Mesenchymal stem cell (in vitro differentiated cells and primary cell): ENCODE data around the gene RNF166. TPM values are rescaled to one million over a fixed set of nuclear protein-coding genes. Genes with fewer than 3 reads are reported as not detected.

ENCODE experiments used
- DNase-seq: peaks from one replicate; pipeline ENCODE4 v3.0.0-alpha.2; 2013
- H2AFZ ChIP-seq: one replicate; pipeline ENCODE4 v1.6.1; 2013; ENCODE audit warnings: low read depth, mild to moderate bottlenecking, control low read depth, inconsistent platforms, low read length, moderate library complexity
- H2AK5ac ChIP-seq: 2 replicates; pipeline ENCODE4 v1.6.1; 2013; ENCODE audit warnings: low read length, moderate library complexity, mild to moderate bottlenecking, inconsistent platforms; ENCODE audit not compliant: severe bottlenecking
- H2BK120ac ChIP-seq: one replicate; pipeline ENCODE4 v1.6.1; 2013; ENCODE audit warnings: low read depth, mild to moderate bottlenecking, inconsistent platforms, low read length, moderate library complexity
- H2BK12ac ChIP-seq, 2 experiments: one replicate each; pipeline ENCODE4 v1.6.1; 2013; ENCODE audit warnings: inconsistent platforms in 2 of 2, low read length in 2 of 2, mild to moderate bottlenecking in 2 of 2, moderate library complexity in 2 of 2, control low read depth in 1 of 2
- H2BK15ac ChIP-seq: one replicate; pipeline ENCODE4 v1.6.1; 2013; ENCODE audit warnings: mild to moderate bottlenecking, low read depth, inconsistent platforms; ENCODE audit not compliant: poor library complexity, severe bottlenecking
- H2BK5ac ChIP-seq: 2 replicates; pipeline ENCODE4 v1.6.1; 2013; ENCODE audit warnings: low read depth, mild to moderate bottlenecking, low read length, control low read depth, inconsistent platforms; ENCODE audit not compliant: poor library complexity, severe bottlenecking
- H3K14ac ChIP-seq, 2 experiments: one replicate each; pipeline ENCODE4 v1.6.1; 2013; ENCODE audit warnings: inconsistent platforms in 2 of 2, low read length in 2 of 2, control low read depth in 1 of 2, mild to moderate bottlenecking in 1 of 2, moderate library complexity in 1 of 2
- H3K18ac ChIP-seq, 2 experiments: one replicate each; pipeline ENCODE4 v1.6.1; 2013; ENCODE audit warnings: inconsistent platforms in 2 of 2, low read length in 2 of 2, control low read depth in 1 of 2, low read depth in 1 of 2, mild to moderate bottlenecking in 1 of 2
- H3K23ac ChIP-seq, 2 experiments: one replicate each; pipeline ENCODE4 v1.6.1; 2013; ENCODE audit warnings: inconsistent platforms in 2 of 2, low read length in 2 of 2, mild to moderate bottlenecking in 2 of 2, moderate library complexity in 2 of 2, control low read depth in 1 of 2
- H3K27ac ChIP-seq: 2 replicates; pipeline ENCODE4 v1.5.1; 2013; ENCODE audit warnings: mild to moderate bottlenecking, moderate library complexity, low read length, control low read depth, inconsistent platforms; ENCODE audit not compliant: poor library complexity, severe bottlenecking
- H3K27me3 ChIP-seq, 2 experiments: 2 replicates each; pipeline versions ENCODE4 v1.6.1 to v1.7.0; 2013; ENCODE audit warnings: low read length in 2 of 2, mild to moderate bottlenecking in 2 of 2, moderate library complexity in 2 of 2, control low read depth in 1 of 2, inconsistent platforms in 1 of 2; ENCODE audit not compliant: control insufficient read depth in 1 of 2, insufficient read depth in 1 of 2
- H3K36me3 ChIP-seq, 2 experiments: 2 replicates each; pipeline versions ENCODE4 v1.6.1 to v1.7.0; 2013; ENCODE audit warnings: low read length in 2 of 2, control low read depth in 1 of 2, inconsistent platforms in 1 of 2, low read depth in 1 of 2, mild to moderate bottlenecking in 1 of 2; ENCODE audit not compliant: insufficient read depth in 2 of 2, control insufficient read depth in 1 of 2
- H3K4ac ChIP-seq, 2 experiments: one replicate each; pipeline ENCODE4 v1.6.1; 2013; ENCODE audit warnings: inconsistent platforms in 2 of 2, low read length in 2 of 2, mild to moderate bottlenecking in 2 of 2, moderate library complexity in 2 of 2, control low read depth in 1 of 2, low read depth in 1 of 2
- H3K4me1 ChIP-seq: 2 replicates; pipeline ENCODE4 v1.6.1; 2013; ENCODE audit warnings: low read depth, low read length, control low read depth; ENCODE audit not compliant: control insufficient read depth, insufficient read depth
- H3K4me2 ChIP-seq: 2 replicates; pipeline ENCODE4 v1.6.1; 2013; ENCODE audit warnings: low read length, mild to moderate bottlenecking, inconsistent platforms; ENCODE audit not compliant: poor library complexity, severe bottlenecking
- H3K4me3 ChIP-seq, 2 experiments: 2 replicates each; pipeline versions ENCODE4 v1.5.1 to v1.7.0; 2013; ENCODE audit warnings: low read length in 2 of 2, mild to moderate bottlenecking in 2 of 2, control low read depth in 1 of 2, low read depth in 1 of 2; ENCODE audit not compliant: insufficient read depth in 1 of 2
- H3K79me1 ChIP-seq: replicated peaks from 2 replicates; pipeline ENCODE4 v1.6.1; 2013; ENCODE audit warnings: mild to moderate bottlenecking, control low read depth, low read length, inconsistent platforms; ENCODE audit not compliant: poor library complexity, severe bottlenecking
- H3K9ac ChIP-seq: 2 replicates; pipeline ENCODE4 v1.7.0; 2013; ENCODE audit warnings: mild to moderate bottlenecking, low read length, moderate library complexity
- H3K9me3 ChIP-seq: 2 replicates; pipeline ENCODE4 v1.7.0; 2013; ENCODE audit warnings: mild to moderate bottlenecking, low read length; ENCODE audit not compliant: control insufficient read depth
- H4K8ac ChIP-seq: one replicate; pipeline ENCODE4 v1.6.1; 2013; ENCODE audit warnings: inconsistent platforms, mild to moderate bottlenecking, low read length, moderate library complexity
- H4K91ac ChIP-seq: one replicate; pipeline ENCODE4 v1.6.1; 2013; ENCODE audit warnings: mild to moderate bottlenecking, low read length, inconsistent platforms
- WGBS: methylation state at CpG from one replicate; pipeline ENCODE4 v1.1.7; 2013; ENCODE audit warnings: mixed read lengths; 5-methylcytosine and 5-hydroxymethylcytosine counted together
- polyA plus RNA-seq, 2 experiments: library from polyadenylated mRNA; stranded (reverse); fragments of 200-250 nt; gene quantifications; one replicate each; pipeline ENCODE4 v1.2.3, GENCODE V29; 2013

RNF166 gene
- polyA plus RNA-seq (2013, experiment 1 of 2): 12.6 TPM
- 10.8 TPM for polyA plus RNA-seq (2013, experiment 2 of 2)

- Histone ChIP-seq H2BK5ac (no peak within 1 kb of the TSS), H3K9ac (peak within 1 kb of the TSS; percentile 93), H3K14ac (peak within 1 kb of the TSS in 1 of 2 experiments; percentile 62), H3K27ac (peak within 1 kb of the TSS; percentile 8), H3K27me3 (no peaks in the 10 kb centered on the region), H3K18ac (peak within 1 kb of the TSS; percentile 74 to 76), H2BK120ac (peak within 1 kb of the TSS; percentile 39), H2BK15ac (peak within 1 kb of the TSS; percentile 81), H2BK12ac (no peak within 1 kb of the TSS), H3K4ac (peak within 1 kb of the TSS; percentile 54 to 75), H4K8ac (peak within 1 kb of the TSS; percentile 91), H3K36me3 (peaks cover 0 to 48% of the 10 kb centered on the region in 2 experiments), H3K23ac (peak within 1 kb of the TSS in 1 of 2 experiments; percentile 80), H3K4me2 (peak within 1 kb of the TSS; percentile 89), H3K79me1 (peaks cover 45% of the 10 kb centered on the region), H2AFZ (peak within 1 kb of the TSS; percentile 90), H3K4me1 (peaks cover 31% of the 10 kb centered on the region), H4K91ac (peak within 1 kb of the TSS; percentile 46), H3K9me3 (no peaks in the 10 kb centered on the region), H3K4me3 (peak within 1 kb of the TSS; percentile 95 to 99), H2AK5ac (no peak within 1 kb of the TSS)
- DNase-seq: peak; percentile 88
- WGBS: under 1% methylated on average over 62 of the region's 86 CpGs
These were observed at the start of gene RNF166, which contains the start of gene CTU2 for GRCh38 chr16:88706229-88706964. Gene RNF166 (minus strand): TSS chr16:88706408. CDS start chr16:88706325, 83 bp downstream. Gene CTU2 (plus strand): TSS chr16:88706503. CDS start chr16:88706531, 28 bp downstream.

GRCh38 chr16:88754912-88755744, 48.9 kb upstream of the RNF166 start:
- H2AFZ ChIP-seq: no peak overlapping the region
- H3K79me1 ChIP-seq: peaks cover 38% of the 10 kb centered on the region
- no peak overlapping the region for H3K27ac ChIP-seq
- no peak overlapping the region for H3K23ac ChIP-seq
- WGBS: 86% methylated on average over 41 of the region's 42 CpGs
- H3K4me1 ChIP-seq: peaks cover 56% of the 10 kb centered on the region
- no peak overlapping the region for H2AK5ac ChIP-seq
- DNase-seq: no peak
- no peak overlapping the region for H2BK15ac ChIP-seq
- no peaks in the 10 kb centered on the region for H3K9me3 ChIP-seq
- no peak overlapping the region for H4K91ac ChIP-seq
- peaks cover 5 to 41% of the 10 kb centered on the region in 2 experiments for H3K36me3 ChIP-seq
- H3K18ac ChIP-seq: no peak overlapping the region
- H3K4me2 ChIP-seq: no peak overlapping the region
- H2BK120ac ChIP-seq: no peak overlapping the region
- no peak overlapping the region for H2BK12ac ChIP-seq
- H3K4me3 ChIP-seq: no peak overlapping the region
- H4K8ac ChIP-seq: no peak overlapping the region
- no peak overlapping the region for H3K14ac ChIP-seq
- no peak overlapping the region for H3K4ac ChIP-seq
- H3K9ac ChIP-seq: no peak overlapping the region
- no peaks in the 10 kb centered on the region for H3K27me3 ChIP-seq
- H2BK5ac ChIP-seq: no peak overlapping the region

- no peak overlapping the region for H3K4me2 ChIP-seq
- H3K9me3 ChIP-seq: no peaks in the 10 kb centered on the region
- H3K4me1 ChIP-seq: peaks cover 48% of the 10 kb centered on the region
- DNase-seq: no peak
- H3K36me3 ChIP-seq: peaks cover 5 to 43% of the 10 kb centered on the region in 2 experiments
- no peak overlapping the region for H2AK5ac ChIP-seq
- peaks cover 38% of the 10 kb centered on the region for H3K79me1 ChIP-seq
- no peak overlapping the region for H2BK5ac ChIP-seq
- H2BK120ac ChIP-seq: no peak overlapping the region
- H2BK15ac ChIP-seq: no peak overlapping the region
- no peak overlapping the region for H3K23ac ChIP-seq
- no peak overlapping the region for H3K18ac ChIP-seq
- H3K4ac ChIP-seq: no peak overlapping the region
- peak overlapping the region; percentile 31 for H4K91ac ChIP-seq
- H2AFZ ChIP-seq: no peak overlapping the region
- H3K27me3 ChIP-seq: no peaks in the 10 kb centered on the region
- no peak overlapping the region for H4K8ac ChIP-seq
- WGBS: 91% methylated on average over 28 of the region's 28 CpGs
- no peak overlapping the region for H3K4me3 ChIP-seq
- H3K27ac ChIP-seq: no peak overlapping the region
- H2BK12ac ChIP-seq: no peak overlapping the region
- H3K9ac ChIP-seq: peak overlapping the region; percentile 15
- H3K14ac ChIP-seq: no peak overlapping the region
These were observed 48.1 kb upstream of the RNF166 start for GRCh38 chr16:88754109-88754911.
